HEK293T (cell line): ENCODE measurements around the gene TAF1B.

Experiments used
- BHLHE40 ChIP-seq: fragments of 450-650 bp; IDR thresholded peaks from 2 replicates; pipeline ENCODE4 v1.6.1; 2016; ENCODE audit warnings: mild to moderate bottlenecking, moderate library complexity, borderline replicate concordance
- ELF4 ChIP-seq: fragments of 450-650 bp; IDR thresholded peaks from 2 replicates; pipeline ENCODE4 v1.6.1; 2017; ENCODE audit warnings: antibody characterized with exemption
- FOXA1 ChIP-seq: fragments of 450-650 bp; IDR thresholded peaks from 2 replicates; pipeline ENCODE4 v1.6.1; 2016; ENCODE audit warnings: mild to moderate bottlenecking
- FOXK2 ChIP-seq: fragments of 450-650 bp; IDR thresholded peaks from 2 replicates; pipeline ENCODE4 v1.6.1; 2016; ENCODE audit warnings: mild to moderate bottlenecking
- FOXM1 ChIP-seq: fragments of 450-650 bp; IDR thresholded peaks from 2 replicates; pipeline ENCODE4 v1.6.1; 2017; ENCODE audit warnings: mild to moderate bottlenecking, borderline replicate concordance
- HDGF ChIP-seq: fragments of 450-650 bp; IDR thresholded peaks from 2 replicates; pipeline ENCODE4 v1.6.1; 2017; ENCODE audit warnings: antibody characterized with exemption, borderline replicate concordance
- NFRKB ChIP-seq: fragments of 450-650 bp; IDR thresholded peaks from 2 replicates; pipeline ENCODE4 v1.6.1; 2016; ENCODE audit warnings: mild to moderate bottlenecking, moderate library complexity
- SP1 ChIP-seq: fragments of 450-650 bp; IDR thresholded peaks from 2 replicates; pipeline ENCODE4 v1.6.1; 2017
- SUZ12 ChIP-seq: fragments of 450-650 bp; IDR thresholded peaks from 2 replicates; pipeline ENCODE4 v1.6.1; 2016; ENCODE audit warnings: mild to moderate bottlenecking
- TARDBP ChIP-seq: fragments of 450-650 bp; IDR thresholded peaks from 2 replicates; pipeline ENCODE4 v1.6.1; 2016
- ZNF384 ChIP-seq: fragments of 450-650 bp; IDR thresholded peaks from 2 replicates; pipeline ENCODE4 v1.6.1; 2016

DNA sequence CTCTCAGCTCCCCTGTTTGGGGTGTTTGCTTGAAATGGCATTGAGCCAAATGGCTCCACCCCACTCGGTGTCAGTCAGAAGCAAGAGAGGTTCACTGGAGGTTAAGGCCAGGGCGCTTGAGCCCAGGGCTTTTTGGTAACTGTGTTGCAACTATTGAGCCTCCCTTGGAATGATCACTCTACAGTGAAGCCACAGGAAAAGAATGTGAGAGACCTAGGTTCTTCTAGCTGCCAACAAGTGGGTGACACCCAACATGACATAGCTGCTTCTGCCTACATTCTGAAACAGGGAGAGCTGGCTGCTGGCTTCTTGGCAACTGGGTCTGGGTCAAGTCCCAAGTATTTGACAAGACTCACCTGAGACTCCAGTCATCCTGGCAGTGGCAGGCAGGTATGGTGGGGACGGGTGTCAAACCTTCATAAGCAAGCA, 101.1 kb downstream of the TAF1B start:
- TF ChIP-seq HDGF (no peak), ELF4 (no peak), FOXK2 (no peak), SP1 (no peak), TARDBP (no peak), SUZ12 (no peak), BHLHE40 (no peak), FOXA1 (no peak), ZNF384 (no peak), NFRKB (no peak), FOXM1 (no peak)
